Measurements from ENCODE around the gene MRPL10. TPM values are rescaled to one million over a fixed set of nuclear protein-coding genes. Genes with fewer than 3 reads are reported as not detected.

Gene MRPL10
- total RNA-seq, 4 donors from 2014 or later: 34.9 to 74.9 (median 55.0) TPM

GRCh38 chr17:47850692-47851573 is 19.6 kb upstream of the MRPL10 start, which contains the start of gene SP6:
SP6 (minus strand) TSS chr17:47851163; CDS start chr17:47848429, 2,734 bp downstream.
- peak in 3 of 4 experiments; percentile 8 to 41 (median 19) for TF ChIP-seq CTCF (IDR thresholded peaks at IDR 0.05)
- no peak for TF ChIP-seq POLR2AphosphoS5 (IDR thresholded peaks at IDR 0.05)
- no peak for TF ChIP-seq POLR2A (IDR thresholded peaks at IDR 0.05)
- no peak for TF ChIP-seq EP300 (IDR thresholded peaks at IDR 0.05)
- H3K4me1 ChIP-seq: peaks cover 0 to 39% (median 9%) of the 10 kb centered on the region in 3 donors
- ATAC-seq: peak; percentile 82
- no peaks in the 10 kb centered on the region for H3K36me3 ChIP-seq
- 0 to 15% methylated on average over 1 to 11 of the region's 71 CpGs for WGBS, 2 donors (ENCODE audit: low coverage in 1 of 2)
- no peaks in the 10 kb centered on the region for H3K9me3 ChIP-seq
- no peak within 1 kb of the TSS for H3K27ac ChIP-seq
- H3K27me3 ChIP-seq: peaks cover 100% of the 10 kb centered on the region
- peak within 1 kb of the TSS in 1 of 2 donors; percentile 42 for H3K4me3 ChIP-seq

GRCh38 chr17:47850373-47850691 is 19.0 kb upstream of the MRPL10 start:
- H3K9me3 ChIP-seq: no peaks in the 10 kb centered on the region
- no peaks in the 10 kb centered on the region for H3K36me3 ChIP-seq
- no peak for ATAC-seq
- peaks cover 0 to 39% (median 9%) of the 10 kb centered on the region in 3 donors for H3K4me1 ChIP-seq
- H3K4me3 ChIP-seq: peak overlapping the region in 1 of 2 donors; percentile 42
- 55% methylated on average over 6 of the region's 9 CpGs; no CpG with 5 or more reads in 1 of the 2 donors for WGBS, 2 donors (ENCODE audit: low coverage in 1 of 2)
- TF ChIP-seq POLR2AphosphoS5 (IDR thresholded peaks at IDR 0.05) (no peak), POLR2A (IDR thresholded peaks at IDR 0.05) (no peak), EP300 (IDR thresholded peaks at IDR 0.05) (no peak), CTCF (IDR thresholded peaks at IDR 0.05) (no peak)
- no peak overlapping the region for H3K27ac ChIP-seq
- H3K27me3 ChIP-seq: peaks cover 100% of the 10 kb centered on the region

- ATAC-seq: no peak
- H3K27me3 ChIP-seq: peaks cover 86% of the 10 kb centered on the region
- H3K4me3 ChIP-seq: no peak overlapping the region
- no peak for TF ChIP-seq EP300 (IDR thresholded peaks at IDR 0.05)
- TF ChIP-seq POLR2A (IDR thresholded peaks at IDR 0.05): no peak
- no peak for TF ChIP-seq POLR2AphosphoS5 (IDR thresholded peaks at IDR 0.05)
- no peak for TF ChIP-seq CTCF (IDR thresholded peaks at IDR 0.05)
- no peaks in the 10 kb centered on the region for H3K9me3 ChIP-seq
- peaks cover 0 to 42% (median 9%) of the 10 kb centered on the region in 3 donors for H3K4me1 ChIP-seq
- H3K36me3 ChIP-seq: no peaks in the 10 kb centered on the region
- 41% methylated on average over 2 of the region's 23 CpGs; no CpG with 5 or more reads in 1 of the 2 donors for WGBS, 2 donors (ENCODE audit: low coverage in 1 of 2)
- H3K27ac ChIP-seq: no peak overlapping the region
These were observed 16.8 kb upstream of the MRPL10 start for GRCh38 chr17:47848198-47848513.

DNA sequence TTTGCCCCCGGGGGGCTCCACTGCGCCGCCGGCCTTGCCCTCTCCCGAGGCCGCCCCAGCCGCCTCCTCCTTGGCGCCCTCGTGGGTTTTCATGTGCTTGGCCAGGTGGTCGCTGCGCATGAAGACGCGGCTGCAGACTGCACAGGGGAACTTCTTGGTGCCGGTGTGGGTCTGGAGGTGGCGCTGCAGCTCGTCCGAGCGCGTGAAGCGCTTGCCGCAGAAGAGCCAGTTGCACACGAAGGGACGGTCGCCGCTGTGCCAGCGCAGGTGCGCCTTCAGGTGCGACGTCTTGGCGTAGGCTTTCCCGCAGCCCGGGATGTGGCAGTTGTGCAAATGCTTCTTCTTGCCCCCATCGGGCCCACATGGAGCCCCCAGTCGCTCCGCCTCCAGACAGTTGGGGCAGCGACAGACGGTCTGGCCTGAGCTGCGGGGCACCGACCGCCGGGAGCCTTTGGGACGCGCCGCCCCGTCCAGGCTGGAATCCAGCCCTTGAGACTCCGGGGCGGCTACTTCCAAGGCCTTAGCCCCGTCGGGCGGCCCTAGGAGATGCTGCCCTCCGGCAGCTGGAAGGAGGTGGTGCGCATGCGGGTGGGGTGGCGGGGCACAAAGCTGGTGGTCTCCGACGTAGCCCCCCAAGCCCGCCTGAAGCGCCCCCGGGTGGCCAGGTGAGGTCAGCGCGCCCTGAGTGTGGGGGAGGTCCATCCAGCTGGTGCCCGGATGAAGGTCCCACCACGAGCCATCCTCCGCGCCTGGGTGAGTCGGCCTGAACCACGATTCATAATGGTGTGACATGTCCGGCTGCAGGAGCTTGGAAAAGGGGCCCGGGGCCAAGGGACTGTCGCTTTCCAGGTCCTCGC is 16.2 kb upstream of the MRPL10 start:
- H3K9me3 ChIP-seq: no peaks in the 10 kb centered on the region
- no peaks in the 10 kb centered on the region for H3K36me3 ChIP-seq
- H3K27me3 ChIP-seq: peaks cover 80% of the 10 kb centered on the region
- H3K27ac ChIP-seq: no peak overlapping the region
- H3K4me3 ChIP-seq: no peak overlapping the region
- 13% methylated on average over 3 of the region's 71 CpGs; no CpG with 5 or more reads in 1 of the 2 donors for WGBS, 2 donors (ENCODE audit: low coverage in 1 of 2)
- TF ChIP-seq CTCF (IDR thresholded peaks at IDR 0.05): peak in 1 of 4 experiments; percentile 29
- no peak for TF ChIP-seq POLR2AphosphoS5 (IDR thresholded peaks at IDR 0.05)
- peaks cover 0 to 46% (median 9%) of the 10 kb centered on the region in 3 donors for H3K4me1 ChIP-seq
- ATAC-seq: no peak

Measured in gastroesophageal sphincter (tissue), 4 donors.